Measurements from ENCODE around the gene DBNL.
"Not testable (repeated sequence)": the region's sequence is repeated elsewhere in the genome, so short reads cannot be mapped to it uniquely, and the experiment has no call there.

GRCh38 chr7:44022796-44023467 lies 21.6 kb upstream of the DBNL start:
- not testable (repeated sequence) for TF ChIP-seq EZH2 (IDR thresholded peaks at IDR 0.05); POLR2AphosphoS5 (IDR thresholded peaks at IDR 0.05; ENCODE audit: borderline replicate concordance, low read depth, low read length); FOXP2 (optimal IDR thresholded peaks at IDR 0.05; ENCODE audit: control extremely low read depth, extremely low read length, insufficient read depth)
